Heart left ventricle (tissue), 16 donors: Measurements from ENCODE around the gene MTREX. TPM values are rescaled to one million over a fixed set of nuclear protein-coding genes. Genes with fewer than 3 reads are reported as not detected.

ENCODE experiments used
- ATAC-seq, 4 donors: fragments of 200-7000 bp; cut with Tn5 transposase; one replicate each; pipeline ENCODE4 v1.9.1; 2020 to 2022; ENCODE audit warnings: moderate library complexity in 4 of 4, mild to moderate bottlenecking in 3 of 4, moderate number of reproducible peaks in 1 of 4
- DNase-seq, 5 donors: peaks; one replicate each; pipeline ENCODE4 v3.0.0-alpha.2; 2020
- H3K27ac ChIP-seq, 12 donors: fragments of 200-600 bp; sonication (generic) in 4 of 12; one replicate each; pipeline versions ENCODE4 v1.5.0 to v1.8.0; 2016 to 2022; ENCODE audit warnings: mild to moderate bottlenecking in 2 of 12
- H3K27me3 ChIP-seq, 9 donors: fragments of 200-600 bp; sonication (generic) in 2 of 9; one replicate each; pipeline versions ENCODE4 v1.5.1 to v1.8.0; 2016 to 2022; ENCODE audit warnings: mild to moderate bottlenecking in 3 of 9
- H3K36me3 ChIP-seq, 9 donors: fragments of 200-600 bp; sonication (generic) in 2 of 9; one replicate each; pipeline versions ENCODE4 v1.5.0 to v1.8.0; 2018 to 2022; ENCODE audit warnings: mild to moderate bottlenecking in 2 of 9
- H3K4me1 ChIP-seq, 12 donors: fragments of 200-600 bp; sonication (generic) in 4 of 12; one replicate each; pipeline versions ENCODE4 v1.5.0 to v1.8.0; 2016 to 2022; ENCODE audit warnings: mild to moderate bottlenecking in 3 of 12
- H3K4me3 ChIP-seq, 12 donors: fragments of 200-600 bp; sonication (generic) in 4 of 12; one replicate each; pipeline versions ENCODE4 v1.5.0 to v1.8.0; 2017 to 2022; ENCODE audit warnings: mild to moderate bottlenecking in 9 of 12, moderate library complexity in 4 of 12
- H3K9me3 ChIP-seq, 12 donors: fragments of 200-600 bp; sonication (generic) in 4 of 12; one replicate each; pipeline versions ENCODE4 v1.5.0 to v1.8.0; 2016 to 2022; ENCODE audit warnings: mild to moderate bottlenecking in 1 of 12
- POLR2A ChIP-seq, 2 donors: fragments of 450-650 bp; IDR thresholded peaks; one replicate each; pipeline ENCODE4 v1.6.1; 2017; ENCODE audit warnings: antibody characterized with exemption in 2 of 2, mild to moderate bottlenecking in 2 of 2, moderate library complexity in 2 of 2
- WGBS, 4 donors: extraction: QIAGEN DNeasy Blood & Tissue Kit in 2 of 4; methylation state at CpG; one replicate each; pipeline versions ENCODE4 v1.1.5 to v1.1.7; 2013 to 2018; 5-methylcytosine and 5-hydroxymethylcytosine counted together
- intact Hi-C, 10 donors: fragments of 100-400 bp; cut with DNase I; formaldehyde crosslinking; loops; one replicate each; pipeline versions ENCODE4 v1.11.1 to v1.14.2; 2022
- polyA plus RNA-seq, 2 donors: library from polyadenylated mRNA; stranded (reverse); fragments of 200-250 nt; gene quantifications; one replicate each; pipeline ENCODE4 v1.2.3, GENCODE V29; 2013
- total RNA-seq, 9 donors: library from RNA; depleted of rRNA in 2 of 9; stranded (reverse); fragments of >200 nt in 2 of 9; fragmentation: NEBNext Ultra II Directional in 3 of 9; extraction: Animal tissue kit (Norgen Biotek cat#: 25700) in 3 of 9; gene quantifications; one replicate each; pipeline versions ENCODE4 v1.1.0 to v1.2.4, GENCODE V29; 2016 to 2023
- TF ChIP-seq, protein P1 (sequence below), 12 donors: fragments of 200-600 bp; sonication (generic) in 4 of 12; IDR thresholded peaks; one replicate each; pipeline versions ENCODE4 v1.5.0 to v1.8.0; 2018 to 2022; ENCODE audit warnings: antibody characterized with exemption in 12 of 12, mild to moderate bottlenecking in 5 of 12
- donor health status: ischemic (EF 13 %, LVEDD 7.1; RV severe dilation, severe dysfunction).
- donor health status: healthy with polysubstance abuse.
- donor health status: DM: no; HTN: yes; CAD: no.
- donor health status: DM: no; HTN: no; CAD: no.
- donor health status: ischemic (EF 25% LVEDD 6.9; RV normal size, moderate dysfunction).
- donor health status: ischemic (EF 25% LVEDD 5.7; RV mildly dilated, moderate dysfunction).
- donor health status: healthy.
- donor health status: DM: yes; HTN: yes; CAD: no.
- donor health status: ischemic (EF 35%, LVEDD 5.7; RV mildly dilated, moderate dysfunction).
- donor health status: nonischemic (EF 11% LVEDD 7.7; RV severe dilation, severe dysfunction).
- donor health status: DM: yes; HTN: yes; CAD: no.
- donor health status: PGD.
- donor health status: ischemic (EF 29% LVEDD 5.4; RV normal size, mild dysfunction).
- donor health status: nonischemic (EF 23%, LVEDD 6.1; RV moderate dilation, normal function).

Gene MTREX
- total and polyA plus RNA-seq, 11 donors: 18.4 to 68.8 (median 57.3) TPM

DNA sequence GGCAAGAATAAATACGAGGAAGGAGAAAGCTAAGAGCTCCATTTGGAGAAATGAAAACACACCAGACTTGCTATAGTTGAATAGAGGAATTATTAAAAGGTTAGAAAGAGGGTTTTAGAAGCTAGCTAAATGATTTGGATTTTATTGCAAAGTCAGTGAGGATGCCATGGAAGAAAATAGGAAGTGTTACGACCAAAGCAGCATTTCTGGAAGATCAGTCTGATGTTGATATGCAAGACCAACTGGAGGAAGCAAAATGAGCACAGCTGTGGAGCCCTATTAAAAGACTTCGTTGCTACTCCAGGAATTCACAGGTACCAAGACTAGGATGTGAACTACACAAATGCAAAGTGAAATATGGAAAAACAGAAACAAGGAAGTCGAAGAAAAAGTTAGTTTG, 2.4 kb upstream of the MTREX start:
- H3K27me3 ChIP-seq: no peaks in the 10 kb centered on the region
- no peak overlapping the region for H3K27ac ChIP-seq
- WGBS, 4 donors: 60 to 68% (median 66%) methylated on average over 4 of the region's 4 CpGs
- TF ChIP-seq, protein P1, sequence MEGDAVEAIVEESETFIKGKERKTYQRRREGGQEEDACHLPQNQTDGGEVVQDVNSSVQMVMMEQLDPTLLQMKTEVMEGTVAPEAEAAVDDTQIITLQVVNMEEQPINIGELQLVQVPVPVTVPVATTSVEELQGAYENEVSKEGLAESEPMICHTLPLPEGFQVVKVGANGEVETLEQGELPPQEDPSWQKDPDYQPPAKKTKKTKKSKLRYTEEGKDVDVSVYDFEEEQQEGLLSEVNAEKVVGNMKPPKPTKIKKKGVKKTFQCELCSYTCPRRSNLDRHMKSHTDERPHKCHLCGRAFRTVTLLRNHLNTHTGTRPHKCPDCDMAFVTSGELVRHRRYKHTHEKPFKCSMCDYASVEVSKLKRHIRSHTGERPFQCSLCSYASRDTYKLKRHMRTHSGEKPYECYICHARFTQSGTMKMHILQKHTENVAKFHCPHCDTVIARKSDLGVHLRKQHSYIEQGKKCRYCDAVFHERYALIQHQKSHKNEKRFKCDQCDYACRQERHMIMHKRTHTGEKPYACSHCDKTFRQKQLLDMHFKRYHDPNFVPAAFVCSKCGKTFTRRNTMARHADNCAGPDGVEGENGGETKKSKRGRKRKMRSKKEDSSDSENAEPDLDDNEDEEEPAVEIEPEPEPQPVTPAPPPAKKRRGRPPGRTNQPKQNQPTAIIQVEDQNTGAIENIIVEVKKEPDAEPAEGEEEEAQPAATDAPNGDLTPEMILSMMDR (IDR thresholded peaks at IDR 0.05): no peak
- no peak for TF ChIP-seq POLR2A (IDR thresholded peaks at IDR 0.05)
- DNase-seq (no peak), ATAC-seq (no peak)
- H3K36me3 ChIP-seq: peaks cover 0 to 9% (median 3%) of the 10 kb centered on the region in 9 donors
- intact Hi-C loops: loop anchor here in 1 of 10 donors (5.0 kb wide), 1 partner anchor 133 kb away; the partner anchor contains the start of gene CDC20B
- H3K4me3 ChIP-seq: peak overlapping the region in 5 of 12 donors; percentile 71 to 91 (median 76)
- peaks cover 4 to 58% (median 51%) of the 10 kb centered on the region in 12 donors for H3K4me1 ChIP-seq
- H3K9me3 ChIP-seq: peaks cover 0 to 8% (median 2%) of the 10 kb centered on the region in 12 donors

DNA sequence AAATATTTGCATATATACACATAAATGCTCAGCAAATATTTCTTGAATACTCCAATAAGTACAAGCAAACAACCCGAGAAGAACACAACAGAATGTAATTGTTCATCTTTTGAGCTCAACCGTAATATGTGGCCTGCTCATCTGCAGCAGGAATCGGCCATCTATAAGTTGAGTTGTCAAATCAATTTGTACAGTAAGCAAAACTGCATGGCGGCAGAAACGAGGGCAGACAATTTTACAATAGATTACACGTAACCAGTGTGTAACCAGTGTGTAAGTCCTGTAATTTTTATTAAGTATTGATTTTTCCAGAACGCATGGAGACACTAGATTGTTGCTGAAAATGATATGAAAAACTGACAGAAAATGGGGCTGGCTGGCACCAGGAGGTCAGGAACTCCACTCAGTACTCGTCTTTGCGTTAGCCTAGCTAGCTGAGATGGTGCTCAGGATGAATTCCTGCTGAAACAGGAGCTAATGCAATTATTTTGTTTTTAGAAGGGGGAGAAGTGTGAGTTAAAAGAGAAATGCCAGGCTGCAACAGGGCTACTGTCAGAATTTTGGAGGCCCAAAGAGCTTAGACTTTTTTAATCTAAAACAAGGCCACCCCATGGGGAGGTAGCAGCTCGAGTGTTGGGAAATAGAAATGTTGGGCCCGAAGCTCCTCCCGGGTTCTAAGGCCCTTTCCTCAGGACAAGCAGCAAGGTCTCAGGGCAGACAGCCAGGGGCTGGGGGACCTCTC, 977 bp upstream of the MTREX start:
- ATAC-seq (peak in 1 of 4 donors; percentile 4), DNase-seq (no peak)
- peaks cover 4 to 68% (median 57%) of the 10 kb centered on the region in 12 donors for H3K4me1 ChIP-seq
- no peaks in the 10 kb centered on the region for H3K9me3 ChIP-seq
- no peaks in the 10 kb centered on the region for H3K36me3 ChIP-seq
- peak overlapping the region; percentile 79 to 98 (median 89) for H3K27ac ChIP-seq
- peak overlapping the region; percentile 55 to 91 (median 76) for H3K4me3 ChIP-seq
- WGBS, 4 donors: 5 to 9% (median 7%) methylated on average over 10 to 12 of the region's 12 CpGs
- no peaks in the 10 kb centered on the region for H3K27me3 ChIP-seq
- TF ChIP-seq POLR2A (IDR thresholded peaks at IDR 0.05): no peak
- TF ChIP-seq, protein P1 (IDR thresholded peaks at IDR 0.05): no peak
- intact Hi-C loops: loop anchor here in 1 of 10 donors (5.0 kb wide), 1 partner anchor 135 kb away; the partner anchor contains the start of gene CDC20B

DNA sequence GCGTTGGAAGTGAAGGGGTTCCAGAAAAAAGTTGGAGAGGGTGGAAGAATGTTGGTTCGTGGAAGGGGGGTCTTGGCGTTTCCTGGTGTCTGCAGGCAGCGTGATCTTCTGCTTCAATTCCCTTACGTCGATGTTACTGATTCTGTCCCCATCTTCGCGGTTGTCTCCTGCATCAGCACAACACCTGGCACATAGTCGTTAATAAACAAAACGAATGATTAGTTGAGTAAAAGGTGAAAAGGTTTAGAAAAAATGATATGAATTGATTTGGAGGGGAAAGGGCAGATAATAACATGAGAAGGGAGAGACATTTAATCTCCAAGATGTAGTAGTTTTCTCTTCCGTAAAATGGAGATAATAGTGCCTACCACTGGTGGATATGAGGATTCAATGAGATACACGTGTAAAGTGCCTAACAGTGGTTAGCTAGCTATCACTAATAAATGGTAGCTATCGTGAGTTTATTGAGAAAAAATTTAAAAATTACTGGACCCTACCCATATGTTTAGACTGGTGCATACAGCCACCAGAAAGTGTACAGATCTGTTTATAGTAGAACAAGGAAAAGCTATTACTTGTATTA, 556 bp downstream of the MTREX start:
- ATAC-seq (peak in 2 of 4 donors; percentile 5 to 19), DNase-seq (peak in 1 of 5 donors; percentile 7)
- Histone ChIP-seq H3K36me3 (no peaks in the 10 kb centered on the region), H3K4me1 (peaks cover 4 to 72% (median 56%) of the 10 kb centered on the region in 12 donors), H3K4me3 (peak overlapping the region; percentile 55 to 91 (median 76)), H3K9me3 (no peaks in the 10 kb centered on the region), H3K27me3 (no peaks in the 10 kb centered on the region), H3K27ac (peak overlapping the region; percentile 79 to 98 (median 89))
- no peak for TF ChIP-seq POLR2A (IDR thresholded peaks at IDR 0.05)
- TF ChIP-seq, protein P1 (IDR thresholded peaks at IDR 0.05): no peak
- intact Hi-C loops: loop anchor here in 1 of 10 donors (5.0 kb wide), 1 partner anchor 136 kb away; the partner anchor contains the start of gene CDC20B
- 0% methylated on average over 13 of the region's 13 CpGs for WGBS, 4 donors
